ENCODE data around the gene TJP1.

Gene TJP1

GRCh38 chr15:29859293-29859692, 37.0 kb upstream of the TJP1 start:
- peaks cover 0 to 17% (median under 1%) of the 10 kb centered on the region in 4 donors for H3K4me1 ChIP-seq
- H3K27me3 ChIP-seq: no peaks in the 10 kb centered on the region
- no peak for DNase-seq
- no peaks in the 10 kb centered on the region for H3K9me3 ChIP-seq
- intact Hi-C loops (cut with DNase I; ENCODE audit: low total_unique reads): no loop called here
- no peaks in the 10 kb centered on the region for H3K36me3 ChIP-seq
- H3K27ac ChIP-seq: no peak overlapping the region
- TF ChIP-seq CTCF (IDR thresholded peaks at IDR 0.05): no peak
- no peak overlapping the region for H3K4me3 ChIP-seq

GRCh38 chr15:29857221-29857789, 35.0 kb upstream of the TJP1 start:
- Histone ChIP-seq H3K27ac (no peak overlapping the region), H3K27me3 (no peaks in the 10 kb centered on the region), H3K9me3 (no peaks in the 10 kb centered on the region), H3K4me3 (no peak overlapping the region), H3K4me1 (peaks cover 0 to 14% (median 2%) of the 10 kb centered on the region in 4 donors), H3K36me3 (no peaks in the 10 kb centered on the region)
- intact Hi-C loops (cut with DNase I; ENCODE audit: low total_unique reads): no loop called here
- no peak for TF ChIP-seq CTCF (IDR thresholded peaks at IDR 0.05)
- DNase-seq: no peak

- Histone ChIP-seq H3K36me3 (no peaks in the 10 kb centered on the region), H3K9me3 (no peaks in the 10 kb centered on the region), H3K4me1 (peaks cover 0 to 14% (median 2%) of the 10 kb centered on the region in 4 donors), H3K4me3 (no peak overlapping the region), H3K27ac (peak overlapping the region; percentile 50 to 59), H3K27me3 (no peaks in the 10 kb centered on the region)
- intact Hi-C loops (cut with DNase I; ENCODE audit: low total_unique reads): no loop called here
- no peak for TF ChIP-seq CTCF (IDR thresholded peaks at IDR 0.05)
- peak in 1 of 2 donors; percentile 82 for DNase-seq
Observed at GRCh38 chr15:29854413-29854812, 32.1 kb upstream of the TJP1 start.

GRCh38 chr15:29853211-29853987, 31.1 kb upstream of the TJP1 start:
- H3K9me3 ChIP-seq: no peaks in the 10 kb centered on the region
- TF ChIP-seq CTCF (IDR thresholded peaks at IDR 0.05): no peak
- H3K4me1 ChIP-seq: peaks cover 0 to 14% (median 2%) of the 10 kb centered on the region in 4 donors
- H3K36me3 ChIP-seq: no peaks in the 10 kb centered on the region
- H3K27ac ChIP-seq: peak overlapping the region; percentile 50 to 59
- no peak overlapping the region for H3K4me3 ChIP-seq
- intact Hi-C loops (cut with DNase I; ENCODE audit: low total_unique reads): no loop called here
- no peaks in the 10 kb centered on the region for H3K27me3 ChIP-seq
- no peak for DNase-seq

GRCh38 chr15:29852201-29852600, 29.9 kb upstream of the TJP1 start:
- H3K9me3 ChIP-seq: no peaks in the 10 kb centered on the region
- no peaks in the 10 kb centered on the region for H3K27me3 ChIP-seq
- H3K4me3 ChIP-seq: no peak overlapping the region
- H3K4me1 ChIP-seq: peaks cover 0 to 14% (median 2%) of the 10 kb centered on the region in 4 donors
- no peaks in the 10 kb centered on the region for H3K36me3 ChIP-seq
- no peak for DNase-seq
- TF ChIP-seq CTCF (IDR thresholded peaks at IDR 0.05): no peak
- intact Hi-C loops (cut with DNase I; ENCODE audit: low total_unique reads): no loop called here
- H3K27ac ChIP-seq: no peak overlapping the region

Measured in tibial artery (tissue), 4 donors.